ENCODE measurements around the gene GRM2.

The GRM2 gene

DNA sequence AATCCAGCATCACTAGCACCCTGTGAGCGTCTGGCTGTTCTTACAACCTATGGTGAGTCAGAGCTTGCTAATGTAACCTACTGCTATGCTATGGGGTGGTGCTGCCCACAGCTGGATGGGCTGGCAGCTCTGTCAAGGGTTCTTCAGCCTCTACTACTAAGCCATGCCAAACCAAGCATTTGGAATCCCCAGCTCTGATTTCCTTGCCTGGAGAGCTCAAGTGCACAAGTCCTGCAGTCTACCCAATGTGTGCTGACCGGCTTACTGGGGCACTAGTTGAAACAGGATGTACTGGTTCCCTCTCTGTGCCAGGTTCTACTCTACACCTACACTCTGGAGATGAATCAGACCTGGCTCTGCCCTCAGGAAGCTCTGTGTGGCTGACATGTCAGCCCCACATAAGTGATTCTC lies 31.7 kb upstream of the GRM2 start:
- DNase-seq (ENCODE audit: low read depth) = peak; percentile 56
- no peak overlapping the region for H3K4me3 ChIP-seq (ENCODE audit: low read depth, low read length)
- TF ChIP-seq, protein P1, sequence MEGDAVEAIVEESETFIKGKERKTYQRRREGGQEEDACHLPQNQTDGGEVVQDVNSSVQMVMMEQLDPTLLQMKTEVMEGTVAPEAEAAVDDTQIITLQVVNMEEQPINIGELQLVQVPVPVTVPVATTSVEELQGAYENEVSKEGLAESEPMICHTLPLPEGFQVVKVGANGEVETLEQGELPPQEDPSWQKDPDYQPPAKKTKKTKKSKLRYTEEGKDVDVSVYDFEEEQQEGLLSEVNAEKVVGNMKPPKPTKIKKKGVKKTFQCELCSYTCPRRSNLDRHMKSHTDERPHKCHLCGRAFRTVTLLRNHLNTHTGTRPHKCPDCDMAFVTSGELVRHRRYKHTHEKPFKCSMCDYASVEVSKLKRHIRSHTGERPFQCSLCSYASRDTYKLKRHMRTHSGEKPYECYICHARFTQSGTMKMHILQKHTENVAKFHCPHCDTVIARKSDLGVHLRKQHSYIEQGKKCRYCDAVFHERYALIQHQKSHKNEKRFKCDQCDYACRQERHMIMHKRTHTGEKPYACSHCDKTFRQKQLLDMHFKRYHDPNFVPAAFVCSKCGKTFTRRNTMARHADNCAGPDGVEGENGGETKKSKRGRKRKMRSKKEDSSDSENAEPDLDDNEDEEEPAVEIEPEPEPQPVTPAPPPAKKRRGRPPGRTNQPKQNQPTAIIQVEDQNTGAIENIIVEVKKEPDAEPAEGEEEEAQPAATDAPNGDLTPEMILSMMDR (conservative IDR thresholded peaks at IDR 0.05; ENCODE audit: low read depth, low read length) = no peak

DNA sequence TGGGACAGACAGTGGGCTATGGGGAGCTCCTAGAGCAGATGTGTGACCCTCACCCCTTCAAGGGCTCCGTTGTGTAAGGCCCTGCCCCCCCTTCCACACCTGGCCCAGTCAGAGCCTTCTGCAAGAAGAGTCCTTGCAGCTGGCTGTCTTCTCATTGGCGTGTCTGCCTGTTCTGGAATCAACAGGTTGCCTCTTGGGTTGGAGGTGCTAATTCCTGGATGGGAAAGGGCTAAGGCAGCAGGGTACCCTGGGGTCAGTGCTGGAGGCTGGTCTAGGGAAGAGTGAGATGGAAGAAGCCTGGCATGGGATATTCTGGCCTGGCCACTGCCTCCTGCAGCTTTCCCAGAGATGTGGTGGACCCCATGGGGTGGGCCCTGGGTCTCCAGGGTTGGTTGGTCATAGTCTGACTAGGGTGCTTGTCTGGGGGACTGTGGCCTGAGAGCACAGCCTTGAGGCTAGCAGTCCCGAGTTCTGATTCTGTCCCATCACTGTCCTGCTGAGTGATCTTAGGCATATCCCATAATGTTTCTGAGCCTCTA lies 30.7 kb upstream of the GRM2 start:
- TF ChIP-seq, protein P1 (conservative IDR thresholded peaks at IDR 0.05; ENCODE audit: low read depth, low read length) = no peak
- H3K4me3 ChIP-seq (ENCODE audit: low read depth, low read length) = no peak overlapping the region
- DNase-seq (ENCODE audit: low read depth) = no peak

DNA sequence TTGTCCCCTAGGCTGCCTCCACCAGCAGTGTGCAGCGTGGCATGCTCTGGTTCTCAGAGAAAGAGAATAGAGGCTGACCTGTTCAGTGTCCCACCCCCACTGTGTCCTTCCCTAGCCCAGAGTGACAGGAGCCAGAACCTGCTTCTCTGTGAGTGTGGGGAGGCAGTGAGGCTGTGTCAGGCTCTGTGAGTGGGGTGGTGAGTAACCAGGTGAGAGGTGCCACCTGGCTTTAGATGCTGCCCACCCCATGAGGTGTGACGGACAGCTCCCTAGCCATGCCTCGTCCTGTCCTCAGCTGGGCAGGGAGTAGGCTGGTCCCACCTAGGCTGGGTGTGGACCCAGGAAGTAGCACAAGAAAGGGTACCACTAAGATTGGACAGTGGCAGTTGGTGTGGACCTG lies 29.5 kb upstream of the GRM2 start:
- TF ChIP-seq, protein P1 (conservative IDR thresholded peaks at IDR 0.05; ENCODE audit: low read depth, low read length) = no peak
- no peak for DNase-seq (ENCODE audit: low read depth)
- no peak overlapping the region for H3K4me3 ChIP-seq (ENCODE audit: low read depth, low read length)

DNA sequence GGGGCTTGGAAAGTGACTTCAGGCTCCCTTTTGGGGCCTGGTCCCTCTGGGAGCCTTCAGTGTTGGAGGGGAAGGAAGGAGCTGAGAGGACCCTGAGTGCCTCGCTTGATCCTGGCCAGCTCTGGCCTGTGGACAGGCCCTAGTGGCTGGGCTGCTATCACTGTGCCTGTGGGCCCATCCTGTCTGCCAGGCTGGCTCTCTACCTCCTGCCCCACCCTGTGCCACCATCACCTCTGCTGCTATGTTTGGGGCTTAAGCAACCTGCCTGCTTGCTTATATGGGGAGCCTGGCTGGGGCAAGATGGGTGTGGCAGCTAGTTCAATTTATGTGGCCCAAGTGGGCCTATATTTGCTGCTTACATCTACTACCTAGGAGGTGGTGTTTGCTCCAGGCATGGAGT lies 28.7 kb upstream of the GRM2 start:
- no peak overlapping the region for H3K4me3 ChIP-seq (ENCODE audit: low read depth, low read length)
- TF ChIP-seq, protein P1 (conservative IDR thresholded peaks at IDR 0.05; ENCODE audit: low read depth, low read length) = no peak
- DNase-seq (ENCODE audit: low read depth) = no peak

DNA sequence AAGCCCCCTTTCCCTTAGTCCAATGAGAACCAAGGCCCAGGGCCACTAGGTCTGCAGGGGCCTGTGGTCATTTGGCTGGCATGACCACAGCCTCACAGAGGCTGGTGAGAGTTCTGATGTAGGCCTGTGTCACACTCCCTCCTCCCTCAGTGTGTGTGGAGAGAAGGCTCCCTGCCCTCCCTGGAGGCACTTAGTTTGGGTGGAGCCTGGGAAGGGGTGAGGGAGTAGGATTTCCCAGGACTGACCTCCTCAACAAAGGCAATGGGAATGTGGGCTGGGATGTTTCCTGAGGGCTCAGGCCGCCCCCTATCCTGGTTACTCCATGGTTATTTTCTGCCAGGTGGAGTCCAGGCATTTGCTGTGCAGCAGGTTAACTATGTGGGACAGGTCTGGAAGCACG lies 28.2 kb upstream of the GRM2 start:
- TF ChIP-seq, protein P1 (conservative IDR thresholded peaks at IDR 0.05; ENCODE audit: low read depth, low read length) = no peak
- DNase-seq (ENCODE audit: low read depth) = no peak
- no peak overlapping the region for H3K4me3 ChIP-seq (ENCODE audit: low read depth, low read length)

DNA sequence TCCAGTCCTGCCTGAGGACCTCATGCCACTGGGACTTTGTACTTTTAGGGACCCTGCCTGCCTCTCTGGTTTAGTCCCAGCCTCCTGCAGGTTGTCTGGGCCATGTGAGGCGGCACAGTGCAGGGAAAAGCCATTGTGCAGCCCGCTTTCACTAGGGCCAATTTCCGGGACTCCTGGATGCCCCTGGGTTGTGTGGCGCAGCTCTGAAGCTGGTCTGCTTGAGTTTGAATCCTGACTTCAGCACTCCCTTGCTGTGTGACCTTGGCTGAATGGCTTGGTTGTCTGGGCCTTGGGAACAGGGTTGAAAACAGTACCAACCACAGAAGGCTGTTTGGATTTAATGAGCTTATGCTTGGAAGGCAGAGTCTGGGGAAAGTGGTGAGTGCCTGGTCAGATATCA lies 27.6 kb upstream of the GRM2 start:
- TF ChIP-seq, protein P1 (conservative IDR thresholded peaks at IDR 0.05; ENCODE audit: low read depth, low read length) = no peak
- no peak for DNase-seq (ENCODE audit: low read depth)
- no peak overlapping the region for H3K4me3 ChIP-seq (ENCODE audit: low read depth, low read length)

DNA sequence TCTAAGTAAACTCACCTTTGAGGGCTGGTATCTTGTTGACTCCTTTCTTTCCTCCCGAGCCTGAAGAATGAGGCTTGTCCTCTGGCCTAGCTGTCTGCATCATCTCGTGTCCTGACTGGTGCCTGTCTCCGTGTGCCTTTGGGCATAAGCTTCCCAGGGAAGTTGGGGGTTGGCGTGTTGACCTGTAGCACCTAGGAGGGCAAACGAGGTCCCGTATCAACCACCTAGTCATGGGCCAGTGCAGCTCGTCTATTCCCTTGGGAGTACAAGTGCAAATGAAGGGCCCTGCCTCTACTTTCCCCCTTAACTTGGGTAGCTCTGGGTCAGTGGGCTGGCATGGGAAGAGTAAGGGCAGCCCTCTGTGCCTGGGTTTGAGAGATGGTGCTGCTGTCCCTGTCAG lies 27.1 kb upstream of the GRM2 start:
- DNase-seq (ENCODE audit: low read depth) = no peak
- TF ChIP-seq, protein P1 (conservative IDR thresholded peaks at IDR 0.05; ENCODE audit: low read depth, low read length) = no peak
- H3K4me3 ChIP-seq (ENCODE audit: low read depth, low read length) = no peak overlapping the region
